ENCODE measurements around the gene FBXO15.

FBXO15 gene

GRCh38 chr18:74114116-74114515 is 33.5 kb downstream of the FBXO15 start:
- DNase-seq (ENCODE audit: low spot score) (no peak), FAIRE-seq (no peak)

GRCh38 chr18:74113711-74114110 is 33.9 kb downstream of the FBXO15 start:
- DNase-seq (ENCODE audit: low spot score) (no peak), FAIRE-seq (no peak)

GRCh38 chr18:74110976-74111375 is 36.7 kb downstream of the FBXO15 start:
- FAIRE-seq, result no peak
- DNase-seq (ENCODE audit: low spot score), result no peak

GRCh38 chr18:74110149-74110548 is 37.5 kb downstream of the FBXO15 start:
- DNase-seq (ENCODE audit: low spot score), result no peak

GRCh38 chr18:74108460-74108859 is 39.2 kb downstream of the FBXO15 start:
- no peak for FAIRE-seq
- no peak for DNase-seq (ENCODE audit: low spot score)

More at GRCh38 chr18:74110149-74110548, 37.5 kb downstream of the FBXO15 start:
- no peak for FAIRE-seq

GRCh38 chr18:74097803-74098202 is 49.8 kb downstream of the FBXO15 start:
- no peak for DNase-seq (ENCODE audit: low spot score)
- no peak for FAIRE-seq

- FAIRE-seq (no peak), DNase-seq (ENCODE audit: low spot score) (no peak)
These were observed 54.7 kb downstream of the FBXO15 start for GRCh38 chr18:74092922-74093321.

GRCh38 chr18:74084184-74084855 is 63.3 kb downstream of the FBXO15 start:
- DNase-seq (ENCODE audit: low spot score), result no peak
- no peak for FAIRE-seq

- DNase-seq (ENCODE audit: low spot score) (no peak), FAIRE-seq (no peak)
These were observed 64.1 kb downstream of the FBXO15 start for GRCh38 chr18:74083557-74083952.

GRCh38 chr18:74082742-74083556 is 64.7 kb downstream of the FBXO15 start:
- DNase-seq (ENCODE audit: low spot score), result no peak
- no peak for FAIRE-seq

GRCh38 chr18:74081966-74082741 is 65.5 kb downstream of the FBXO15 start:
- FAIRE-seq, result no peak
- peak; percentile 21 for DNase-seq (ENCODE audit: low spot score)

- FAIRE-seq, result no peak
- DNase-seq (ENCODE audit: low spot score), result no peak
These were observed 69.4 kb downstream of the FBXO15 start for GRCh38 chr18:74078257-74078656.

- DNase-seq (ENCODE audit: low spot score), result no peak
- FAIRE-seq, result no peak
These were observed 72.7 kb downstream of the FBXO15 start for GRCh38 chr18:74074668-74075564.

GRCh38 chr18:74073957-74074667 is 73.5 kb downstream of the FBXO15 start:
- DNase-seq (ENCODE audit: low spot score) (no peak), FAIRE-seq (no peak)

GRCh38 chr18:74069178-74070050 is 78.2 kb downstream of the FBXO15 start:
- no peak for FAIRE-seq
- DNase-seq (ENCODE audit: low spot score), result no peak

GRCh38 chr18:74068296-74068695 is 79.3 kb downstream of the FBXO15 start:
- DNase-seq (ENCODE audit: low spot score), result no peak
- FAIRE-seq, result no peak

GRCh38 chr18:74066018-74066417 is 81.6 kb downstream of the FBXO15 start:
- no peak for FAIRE-seq

GRCh38 chr18:74065366-74065765 is 82.3 kb downstream of the FBXO15 start:
- no peak for DNase-seq (ENCODE audit: low spot score)
- no peak for FAIRE-seq

More at GRCh38 chr18:74066018-74066417, 81.6 kb downstream of the FBXO15 start:
- no peak for DNase-seq (ENCODE audit: low spot score)

GRCh38 chr18:74064510-74064909 is 83.1 kb downstream of the FBXO15 start:
- FAIRE-seq (no peak), DNase-seq (ENCODE audit: low spot score) (no peak)
